Globus pallidus (tissue), 1 donor: ENCODE results near the gene ALOX15.
A peak's percentile ranks its signal among the peaks of the same experiment; 100 is the strongest.
"Not testable (repeated sequence)": the region's sequence is repeated elsewhere in the genome, so short reads cannot be mapped to it uniquely, and the experiment has no call there.

Experiments
- DNase-seq: peaks from one replicate; pipeline ENCODE4 v3.0.0-alpha.2; 2015; ENCODE audit warnings: low spot score

ALOX15 gene

DNA sequence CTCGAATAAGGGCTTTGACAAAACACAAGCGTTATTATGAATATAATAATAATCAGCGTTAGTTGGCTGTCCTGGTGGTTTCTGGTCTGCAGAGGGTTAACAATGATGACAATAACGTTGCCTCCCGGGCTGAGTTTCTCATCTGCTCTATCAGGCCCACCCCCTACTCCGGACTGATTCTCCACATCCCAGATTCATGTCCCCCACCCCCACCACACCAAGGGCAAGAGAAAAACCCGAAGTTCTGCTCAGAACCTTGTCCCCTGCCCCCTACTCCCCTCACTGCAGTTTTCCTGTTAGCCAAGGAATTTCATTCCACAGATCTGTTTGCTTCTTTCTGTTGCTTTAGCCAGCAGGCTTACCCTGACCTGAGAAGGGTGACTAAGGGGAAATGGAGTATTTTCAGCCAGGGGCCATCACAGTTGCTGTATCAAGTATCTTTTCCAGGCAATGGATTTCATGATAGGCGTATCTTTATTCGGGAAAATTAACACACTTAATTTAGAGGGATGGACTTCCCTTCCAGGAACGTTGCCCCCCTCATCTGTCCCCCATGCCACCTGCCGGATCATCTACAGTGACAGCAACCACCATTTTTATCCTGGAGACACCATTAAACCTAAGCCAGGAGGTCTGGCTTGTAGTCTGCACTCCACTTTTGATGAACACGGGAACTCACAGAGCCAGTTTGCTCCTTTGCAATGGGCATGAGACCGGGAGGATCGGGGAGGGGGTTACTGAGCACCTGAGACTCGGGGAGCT is 23.7 kb downstream of the ALOX15 start:
- DNase-seq = no peak

- DNase-seq = no peak
Observed at GRCh38 chr17:4617090-4617489, 24.4 kb downstream of the ALOX15 start.

- no peak for DNase-seq
Observed at GRCh38 chr17:4616476-4616875, 25.0 kb downstream of the ALOX15 start.

DNA sequence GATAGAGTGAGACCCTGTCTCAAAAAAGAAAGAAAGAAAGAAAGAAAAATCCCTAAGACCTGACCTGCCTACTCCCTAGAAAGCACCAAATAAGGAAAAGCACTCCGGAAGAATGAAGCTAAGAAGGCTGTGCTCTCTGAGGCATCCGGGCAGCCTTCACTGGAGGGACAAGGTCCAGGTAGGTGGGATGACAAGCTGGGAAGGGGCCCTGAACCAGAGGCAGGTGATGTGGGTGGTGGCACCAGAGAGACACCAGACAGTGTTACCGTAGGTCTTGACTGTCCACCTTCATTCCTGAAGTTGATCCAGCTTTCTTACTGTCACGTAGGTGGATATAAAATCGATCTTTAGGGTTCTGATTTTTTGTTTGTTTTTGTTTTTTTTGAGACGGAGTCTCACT is 30.8 kb downstream of the ALOX15 start:
- DNase-seq = no peak

DNA sequence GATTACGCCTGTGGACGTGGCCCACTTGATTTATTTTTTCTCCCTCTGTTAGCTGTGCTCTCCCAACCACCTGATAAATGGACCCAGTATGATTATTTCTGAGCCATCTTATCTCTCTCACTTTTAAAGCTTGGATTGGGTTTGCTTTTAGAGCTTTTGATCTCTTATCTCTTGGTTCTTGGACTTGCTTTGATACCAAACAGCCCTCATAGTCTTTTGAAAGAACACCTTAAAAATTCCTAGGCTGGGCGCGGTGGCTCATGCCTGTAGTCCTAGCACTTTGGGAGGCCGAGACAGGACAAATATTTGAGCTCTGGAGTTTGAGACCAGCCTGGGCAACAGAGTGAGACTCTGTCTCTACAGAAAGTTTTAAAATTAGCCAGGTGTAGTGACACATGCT is 31.3 kb downstream of the ALOX15 start:
- no peak for DNase-seq

DNA sequence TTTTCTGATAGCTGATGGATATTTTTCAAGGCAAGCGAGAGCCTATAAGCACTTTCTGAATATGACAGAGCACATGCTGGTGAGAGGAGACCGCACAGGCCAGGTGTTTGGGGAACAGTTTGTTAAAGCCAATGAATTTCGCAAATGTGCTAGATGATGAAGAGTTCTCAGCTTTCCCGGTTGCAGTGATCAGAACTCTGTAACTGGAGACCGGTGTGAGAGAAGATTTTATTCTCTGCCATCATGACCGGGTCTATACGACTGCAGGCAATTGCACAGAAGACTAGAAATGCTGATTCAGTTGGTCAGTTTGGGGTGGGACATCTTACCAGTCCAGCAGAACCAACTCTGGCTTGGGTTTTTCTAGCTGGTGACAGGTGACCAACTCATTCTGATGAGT is 31.7 kb downstream of the ALOX15 start:
- no peak for DNase-seq

- DNase-seq = peak; percentile 60
Observed at GRCh38 chr17:4607773-4608187, 33.7 kb downstream of the ALOX15 start.

- DNase-seq = no peak
Observed at GRCh38 chr17:4607261-4607741, 34.2 kb downstream of the ALOX15 start.

DNA sequence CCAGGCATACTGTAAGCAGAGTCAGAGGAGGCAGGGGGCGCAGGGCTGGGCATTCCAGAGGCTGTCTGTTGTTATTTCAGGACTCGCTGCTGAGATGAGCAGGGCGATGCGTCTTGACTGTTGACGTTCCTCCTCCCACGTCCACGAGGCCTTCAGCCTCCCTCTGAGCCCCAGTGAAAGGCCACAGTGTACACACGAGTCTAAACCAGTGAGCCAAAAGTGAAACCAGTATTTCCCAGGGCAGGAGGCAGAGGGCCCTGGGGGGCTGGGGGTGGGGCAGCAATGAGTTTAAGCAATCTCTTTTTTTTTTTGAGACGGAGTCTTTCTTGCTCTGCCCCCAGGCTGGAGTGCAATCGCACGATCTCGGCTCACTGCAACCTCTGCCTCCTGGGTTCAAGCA is 35.7 kb downstream of the ALOX15 start:
- peak; percentile 16 for DNase-seq

GRCh38 chr17:4604736-4605135 is 36.7 kb downstream of the ALOX15 start:
- DNase-seq = not testable (repeated sequence)

DNA sequence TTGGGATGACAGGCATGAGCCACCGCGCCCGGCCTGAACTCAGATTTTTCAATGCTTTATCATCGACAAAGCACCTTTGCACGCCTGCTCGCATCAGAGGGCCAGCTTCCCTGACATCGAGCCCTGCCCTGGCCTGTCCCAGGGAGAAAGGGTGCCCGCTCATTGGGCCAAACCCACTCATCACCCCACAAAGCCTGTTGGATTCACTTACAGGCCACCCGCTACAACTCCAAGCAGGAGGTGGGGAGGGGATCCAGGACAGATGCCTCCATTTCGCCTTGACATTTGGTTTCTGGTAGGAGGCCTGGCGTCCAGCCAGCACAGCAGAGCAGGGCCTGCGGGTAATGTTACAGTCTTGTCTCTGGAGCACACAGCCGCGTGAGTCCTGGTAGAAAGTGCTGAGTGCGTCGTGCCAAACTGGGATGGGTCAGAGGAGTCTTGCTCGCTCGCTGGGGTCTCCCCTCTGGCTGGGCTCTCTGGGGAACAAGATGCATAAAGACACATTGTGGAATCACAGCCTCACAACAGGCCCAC is 37.3 kb downstream of the ALOX15 start:
- no peak for DNase-seq

- DNase-seq = no peak
Observed at GRCh38 chr17:4602041-4602440, 39.4 kb downstream of the ALOX15 start.

GRCh38 chr17:4601326-4601725 is 40.2 kb downstream of the ALOX15 start:
- no peak for DNase-seq

DNA sequence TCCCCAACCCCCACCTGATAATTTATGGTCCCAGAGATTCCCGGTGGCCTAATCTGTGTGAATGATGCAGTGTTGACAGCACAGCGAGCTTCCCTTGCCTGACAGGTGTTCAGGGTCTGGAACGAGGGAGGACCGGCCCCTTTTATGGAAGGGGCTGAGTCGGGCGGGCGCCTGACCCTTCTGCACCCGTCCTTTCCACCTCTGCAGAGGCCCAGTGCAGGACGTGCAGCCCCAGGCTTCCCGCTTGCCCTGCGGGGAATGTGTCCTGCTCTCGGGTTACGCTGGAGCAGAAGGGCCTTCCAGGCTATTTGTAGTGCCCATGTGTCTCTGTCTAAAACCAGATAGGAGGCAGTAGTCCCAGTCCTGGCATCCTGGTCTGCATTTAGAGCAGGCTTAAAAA is 40.9 kb downstream of the ALOX15 start:
- DNase-seq = no peak

- no peak for DNase-seq
Observed at GRCh38 chr17:4599505-4600281, 41.8 kb downstream of the ALOX15 start.

DNA sequence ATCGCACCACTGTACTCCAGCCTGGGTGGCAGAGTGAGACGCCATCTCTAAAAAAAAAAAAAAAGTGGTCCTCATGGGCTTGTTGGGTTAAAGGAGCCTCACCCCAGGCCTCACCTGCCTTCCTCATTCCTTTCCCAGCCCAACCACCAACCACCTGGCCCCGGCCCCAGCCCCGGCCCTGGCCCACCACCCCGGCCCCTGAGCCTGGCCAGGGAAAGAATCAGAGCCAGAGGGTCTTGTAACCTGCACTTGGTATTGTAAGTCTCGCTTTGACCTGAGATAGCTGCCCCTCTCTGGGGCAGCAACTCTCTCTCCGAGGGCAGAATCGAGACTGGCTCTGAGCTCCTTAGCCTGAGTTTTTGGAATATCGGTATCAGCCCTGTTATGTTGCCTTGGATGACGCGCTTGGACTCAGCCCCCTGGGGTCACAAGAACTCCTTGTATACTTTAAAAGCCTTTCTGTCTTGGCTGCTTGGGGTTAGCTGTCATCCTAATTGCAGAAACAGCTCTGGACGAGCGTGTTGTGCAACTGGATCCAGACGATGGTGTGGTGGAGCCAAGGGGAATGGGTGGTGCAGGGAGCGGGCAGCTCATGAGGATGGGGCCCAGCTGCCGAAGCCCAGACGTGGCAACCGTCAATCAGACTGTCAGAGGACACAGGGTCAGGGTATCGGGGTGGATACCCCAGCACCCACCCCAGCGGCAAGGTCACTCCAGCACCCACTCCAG is 42.5 kb downstream of the ALOX15 start:
- no peak for DNase-seq

GRCh38 chr17:4597975-4598374 is 43.5 kb downstream of the ALOX15 start:
- DNase-seq = no peak

DNA sequence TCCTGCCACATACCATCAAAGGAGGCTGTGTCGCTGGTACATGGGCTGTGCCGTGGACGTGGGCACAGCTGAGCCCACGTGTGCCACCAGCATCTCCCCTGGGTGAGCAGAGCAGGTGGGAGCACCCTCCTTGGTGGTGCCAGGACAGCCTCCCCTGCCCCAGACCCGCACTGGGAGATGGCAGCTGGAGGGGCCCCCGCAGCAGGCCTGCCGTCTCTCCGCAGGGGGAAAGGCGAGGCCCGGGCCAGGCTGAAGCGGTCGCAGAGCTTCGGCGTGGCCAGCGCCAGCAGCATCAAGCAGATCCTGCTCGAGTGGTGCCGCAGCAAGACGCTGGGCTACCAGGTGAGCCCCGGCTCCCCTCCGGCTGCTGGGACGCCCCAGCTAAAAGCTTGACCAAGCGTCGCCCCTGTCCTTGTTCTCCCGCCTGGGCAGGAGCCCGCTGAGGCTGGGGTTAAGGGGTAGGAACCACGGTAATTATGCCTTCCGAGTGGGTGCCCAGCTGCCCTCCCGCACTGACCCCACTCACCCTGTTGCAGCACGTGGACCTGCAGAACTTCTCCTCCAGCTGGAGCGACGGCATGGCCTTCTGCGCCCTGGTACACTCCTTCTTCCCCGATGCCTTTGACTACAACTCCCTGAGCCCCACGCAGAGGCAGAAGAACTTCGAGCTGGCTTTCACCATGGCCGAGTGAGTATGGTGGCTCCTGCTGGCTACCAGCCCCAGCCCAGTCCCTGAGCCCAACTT is 44.7 kb downstream of the ALOX15 start:
- no peak for DNase-seq

GRCh38 chr17:4595685-4596342 is 45.7 kb downstream of the ALOX15 start:
- not testable (repeated sequence) for DNase-seq

- no peak for DNase-seq
Observed at GRCh38 chr17:4594931-4595684, 46.4 kb downstream of the ALOX15 start.
